Left hindlimb (tissue), 1 donor: ENCODE measurements around the gene TNIK.
"Not testable (repeated sequence)": the region's sequence is repeated elsewhere in the genome, so short reads cannot be mapped to it uniquely, and the experiment has no call there.

ENCODE experiments used
- DNase-seq: peaks from one replicate; pipeline ENCODE4 v3.0.0-alpha.2; 2018

TNIK gene

DNA sequence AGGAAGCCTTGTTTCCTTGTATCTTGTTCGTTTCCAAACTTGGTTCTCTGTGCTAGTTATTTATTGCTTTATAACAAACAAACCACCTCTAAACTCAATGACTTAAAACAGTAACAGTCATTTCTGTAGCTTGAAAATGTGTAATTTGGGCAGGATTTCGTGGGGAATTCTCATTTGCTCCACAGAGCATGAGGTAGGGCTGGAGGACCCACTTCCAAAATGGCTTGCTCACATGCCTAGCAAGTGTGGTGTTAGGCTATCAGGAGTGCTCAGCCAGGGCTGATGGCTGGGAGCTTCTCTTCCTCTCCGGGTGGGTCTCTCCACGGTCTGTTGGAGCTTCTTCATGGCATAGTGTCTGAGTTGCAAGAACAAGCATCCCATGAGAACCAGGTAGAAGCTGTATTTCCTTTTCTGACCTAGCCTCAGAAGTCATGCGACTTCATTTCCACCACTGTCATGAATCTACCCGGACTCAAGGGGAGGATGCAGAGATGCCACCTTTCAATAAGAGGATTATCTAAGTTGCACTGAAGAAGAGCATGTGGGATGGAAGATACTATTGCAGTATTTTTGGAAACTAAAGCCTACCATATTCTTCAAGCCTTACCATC lies 8.2 kb upstream of the TNIK start:
- DNase-seq = no peak

DNA sequence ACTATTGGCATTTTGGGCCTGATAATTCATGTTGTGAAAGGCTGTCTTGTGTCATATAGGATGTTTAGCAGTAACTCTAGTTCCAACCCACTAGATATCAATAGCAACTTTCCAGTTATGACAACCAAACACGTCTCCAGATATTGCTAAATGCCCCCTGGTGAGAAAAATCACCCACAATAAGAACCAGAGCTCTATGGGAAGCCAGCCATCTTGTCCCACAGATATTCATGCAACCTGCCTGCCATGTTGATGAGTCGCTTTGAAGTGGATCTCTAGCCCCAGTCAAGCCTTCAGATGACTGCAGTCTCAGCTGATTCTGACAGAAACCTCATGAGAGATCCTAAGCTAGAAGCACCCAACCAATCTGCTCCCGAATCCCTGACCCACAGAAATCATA lies 5.6 kb upstream of the TNIK start:
- no peak for DNase-seq

DNA sequence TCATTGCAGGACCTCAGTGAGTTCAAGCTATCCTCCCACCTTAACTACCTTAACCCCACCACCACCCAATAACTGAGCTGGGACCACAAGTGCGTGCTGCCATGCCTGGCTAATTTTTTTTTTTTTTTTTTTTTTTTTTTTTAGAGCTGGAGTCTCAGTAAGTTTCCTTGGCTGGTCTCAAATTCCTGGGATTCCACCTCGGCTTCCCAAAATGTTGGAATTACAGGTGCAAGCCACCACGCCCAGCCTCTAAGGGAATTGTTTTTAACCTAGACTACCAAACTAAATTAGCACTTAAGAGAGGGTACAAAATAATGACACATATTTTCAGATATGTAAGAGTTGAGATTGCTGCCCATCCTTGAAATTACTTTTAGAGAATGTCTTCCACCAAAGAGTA lies 4.3 kb upstream of the TNIK start:
- no peak for DNase-seq

- no peak for DNase-seq
These were observed 2.0 kb upstream of the TNIK start for GRCh38 chr3:171462224-171462623.

- no peak for DNase-seq
These were observed 1.3 kb upstream of the TNIK start for GRCh38 chr3:171461525-171461917.

- peak; percentile 56 for DNase-seq
These were observed 720 bp upstream of the TNIK start for GRCh38 chr3:171460725-171461524.

- DNase-seq = peak; percentile 56
These were observed 866 bp downstream of the TNIK start for GRCh38 chr3:171459137-171459941.

GRCh38 chr3:171458864-171459136 lies 1.4 kb downstream of the TNIK start:
- DNase-seq = peak; percentile 45

DNA sequence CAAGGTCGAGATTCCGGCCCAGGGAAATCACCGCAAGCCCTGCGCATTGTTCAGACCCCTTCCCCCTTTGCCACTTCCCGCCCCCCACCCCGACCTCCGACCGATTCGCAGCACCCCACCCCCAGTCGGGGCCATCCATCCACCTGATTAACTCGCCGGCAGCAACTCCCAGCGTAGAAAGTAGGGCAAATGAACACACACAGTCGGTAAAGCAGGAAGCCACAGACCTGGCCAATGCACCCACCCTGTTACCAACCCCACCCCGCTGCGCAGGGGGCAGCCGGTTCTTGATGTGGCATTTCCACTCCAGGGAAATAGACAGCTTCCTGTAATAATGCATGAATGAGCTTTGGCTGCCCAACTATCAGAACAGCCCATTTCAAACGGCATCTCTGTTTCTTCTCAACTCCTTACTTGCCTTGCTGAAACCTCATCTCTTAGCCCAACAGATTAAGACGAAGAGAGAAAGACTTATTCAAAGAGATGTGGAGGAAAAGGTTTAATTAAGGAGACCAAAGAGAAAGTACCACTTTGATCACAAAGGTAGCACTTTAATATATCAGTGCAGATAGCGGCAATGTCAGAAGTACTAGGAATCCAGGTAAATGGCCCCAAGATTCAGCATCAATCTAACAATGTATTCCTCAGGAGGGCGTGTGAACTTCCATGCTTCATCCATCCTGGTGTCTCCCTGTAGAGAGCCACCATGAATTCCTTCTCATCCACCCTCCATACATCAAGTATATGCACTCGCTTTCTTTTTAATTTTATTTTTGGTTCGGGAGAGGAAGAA lies 1.9 kb downstream of the TNIK start:
- no peak for DNase-seq

DNA sequence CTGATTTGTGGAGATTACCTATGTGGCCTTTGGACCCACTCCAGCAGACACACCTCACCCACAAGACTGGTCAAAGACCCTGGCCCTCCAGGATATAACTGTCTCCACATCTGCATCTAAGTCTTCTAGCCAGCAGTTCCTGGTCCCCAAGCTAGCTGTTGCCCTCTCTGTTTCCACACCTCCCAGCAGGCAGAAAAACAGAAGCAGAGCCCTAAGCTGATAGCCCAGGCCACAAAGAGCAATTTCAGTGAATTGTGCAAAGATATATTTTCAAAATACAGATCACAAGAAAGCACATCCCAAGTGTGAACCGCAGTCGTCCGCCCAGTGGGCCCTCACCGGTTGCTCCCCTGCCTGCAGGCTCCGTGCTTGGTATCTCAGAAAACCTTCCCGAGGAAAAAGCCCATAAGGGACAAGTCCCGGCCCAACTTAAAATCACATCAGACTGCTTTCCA lies 2.6 kb downstream of the TNIK start:
- no peak for DNase-seq

DNA sequence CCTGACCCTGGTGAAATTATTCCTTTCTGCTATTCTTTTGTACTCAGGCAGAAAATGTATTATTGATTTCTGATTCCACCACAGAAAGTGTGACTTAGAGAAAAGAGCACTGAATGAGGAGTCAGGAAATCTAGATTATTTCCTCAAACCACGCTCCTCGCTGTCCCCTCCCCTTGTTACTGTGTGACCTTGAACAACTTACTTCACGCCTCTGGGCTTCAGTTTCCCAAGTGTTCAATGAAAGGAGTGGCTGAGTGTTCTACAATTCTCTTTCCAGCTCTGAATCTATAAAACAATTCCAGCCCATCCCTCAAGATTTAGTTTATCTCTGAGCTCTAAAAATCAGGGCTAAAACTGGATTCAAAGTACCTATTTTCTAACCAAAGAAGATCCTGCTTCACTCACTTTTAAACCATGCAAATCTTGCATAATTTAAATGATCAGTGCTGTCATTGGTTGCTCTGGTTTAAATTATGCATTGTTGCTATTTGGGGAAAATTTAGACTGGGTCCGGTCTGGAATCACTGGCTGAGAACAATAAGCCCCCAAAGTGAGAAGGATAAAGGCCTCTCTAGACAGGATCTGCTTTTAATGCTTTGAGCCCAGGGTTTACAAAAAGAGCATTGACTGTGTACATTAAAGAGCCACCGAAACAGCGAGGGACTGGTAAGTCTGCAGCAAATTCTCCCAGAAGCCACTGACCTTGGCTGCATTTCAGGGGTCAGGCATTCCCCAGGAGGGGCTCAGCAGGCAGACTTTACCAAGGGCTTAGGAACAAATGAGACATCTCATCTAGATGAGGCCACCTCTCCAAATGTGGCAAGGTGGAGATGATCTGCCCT lies 3.2 kb downstream of the TNIK start:
- DNase-seq = no peak

DNA sequence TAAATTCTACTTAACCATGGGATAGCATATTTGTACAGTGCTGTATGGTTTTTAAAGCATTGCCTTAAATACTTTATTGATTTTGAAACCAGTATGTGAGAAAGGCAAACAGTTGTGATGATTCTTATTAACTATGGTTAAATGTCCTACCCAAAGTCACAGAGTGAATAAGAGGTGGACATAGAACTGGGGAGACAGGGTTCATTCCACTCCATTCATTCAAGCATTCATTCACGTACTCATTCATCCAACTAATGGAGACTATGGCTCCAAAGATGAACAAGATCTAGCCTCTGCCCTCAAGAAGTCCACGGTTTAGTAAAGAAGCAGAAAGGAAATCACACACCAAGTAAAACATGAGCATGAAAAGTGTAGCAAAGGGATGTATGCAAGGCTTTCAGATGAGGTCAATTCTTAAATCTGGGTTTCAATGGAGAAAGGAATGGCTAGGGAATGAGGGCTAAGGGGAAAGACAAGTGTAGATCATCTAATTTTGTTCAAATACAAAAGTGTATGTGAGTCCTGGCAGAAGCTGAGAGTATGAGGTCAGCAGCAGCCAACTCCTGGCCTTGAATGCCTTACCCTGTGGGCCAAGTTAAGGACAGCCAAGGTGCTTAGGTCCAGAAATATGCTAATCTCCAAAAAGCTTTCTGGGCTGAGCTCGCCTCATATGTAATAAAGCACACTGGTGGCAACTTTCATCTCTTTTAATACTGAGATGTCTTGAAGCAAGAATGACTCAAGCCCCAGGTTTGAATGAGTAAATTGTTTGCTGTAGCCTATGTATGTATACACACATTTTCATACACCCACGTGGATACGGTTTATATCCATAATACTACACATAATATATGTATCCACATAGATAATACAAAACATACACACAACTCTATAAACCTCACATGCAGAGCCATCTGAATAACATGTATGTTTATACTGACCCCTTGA lies 4.3 kb downstream of the TNIK start:
- DNase-seq = no peak

- no peak for DNase-seq
These were observed 6.2 kb downstream of the TNIK start for GRCh38 chr3:171454041-171454440.

GRCh38 chr3:171453180-171453886 lies 6.9 kb downstream of the TNIK start:
- no peak for DNase-seq

DNA sequence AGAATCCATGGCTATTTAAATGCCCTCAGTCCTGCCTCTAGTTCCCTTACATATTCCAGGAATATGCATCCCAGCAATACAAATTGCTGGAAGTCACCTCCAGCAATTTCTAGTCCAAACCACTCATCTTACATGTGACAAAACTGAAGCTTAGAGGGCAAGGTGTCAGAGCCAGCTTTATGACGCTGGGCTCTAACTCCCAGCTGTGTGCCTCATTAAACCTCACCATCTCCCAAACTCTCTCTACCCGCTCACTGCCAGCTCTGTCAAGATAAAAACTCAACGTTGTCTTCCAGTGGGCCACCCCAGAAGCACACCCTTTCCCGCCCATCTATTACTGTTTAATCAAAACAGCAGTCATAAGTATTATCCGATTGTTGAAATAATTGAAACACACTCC lies 7.9 kb downstream of the TNIK start:
- no peak for DNase-seq

DNA sequence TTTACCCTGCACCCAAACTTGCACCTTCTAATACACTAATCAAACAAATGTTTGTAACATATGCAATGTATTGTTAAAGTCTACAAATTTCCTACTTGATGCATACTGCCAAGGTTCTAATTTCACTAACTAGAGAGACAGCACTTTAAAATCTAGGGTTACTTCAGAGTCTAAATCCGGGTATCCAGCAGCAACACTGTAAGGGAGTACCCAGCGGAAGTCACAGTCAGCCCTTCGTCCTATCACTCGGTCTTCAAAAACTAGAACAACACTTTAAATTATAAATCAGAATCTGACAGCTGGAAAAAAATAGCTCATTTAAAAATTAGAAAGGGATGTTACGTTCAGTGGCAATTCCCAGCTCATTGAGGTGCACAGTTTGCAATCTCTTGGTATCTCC lies 8.3 kb downstream of the TNIK start:
- no peak for DNase-seq

- DNase-seq = not testable (repeated sequence)
These were observed 12.7 kb downstream of the TNIK start for GRCh38 chr3:171447579-171447891.

DNA sequence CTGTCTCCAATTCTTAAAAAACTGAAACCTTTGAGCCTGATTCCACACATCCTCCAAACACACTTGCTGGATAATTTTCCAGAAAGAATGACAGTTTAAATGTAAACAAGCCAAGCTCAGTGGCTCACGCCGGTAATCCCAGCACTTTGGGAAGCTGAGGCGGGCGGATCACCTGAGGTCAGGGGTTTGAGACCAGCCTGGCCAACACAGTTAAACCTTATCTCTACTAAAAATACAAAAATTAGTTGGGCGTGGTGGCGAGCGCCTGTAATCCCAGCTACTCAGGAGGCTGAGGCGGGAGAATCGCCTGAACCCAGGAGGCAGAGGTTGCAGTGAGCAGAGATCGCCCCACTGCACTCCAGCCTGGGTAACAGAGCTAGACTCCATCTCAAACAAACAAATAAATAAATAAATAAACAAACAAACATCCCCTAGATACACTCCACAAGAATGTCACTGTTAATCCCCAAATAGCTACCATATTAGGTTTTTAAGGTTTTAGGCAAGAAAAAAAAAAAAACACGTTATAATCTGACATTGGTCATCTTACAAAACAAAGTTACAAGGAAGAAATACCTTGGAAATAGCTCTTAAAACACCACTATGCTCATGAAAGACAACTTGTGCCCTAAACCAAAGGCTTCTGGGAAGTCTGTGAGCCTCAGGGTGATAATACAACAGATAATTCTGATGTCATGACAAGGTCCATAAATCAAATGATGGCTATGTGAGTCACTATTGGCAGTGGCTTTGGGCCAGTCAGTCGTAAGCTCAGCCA lies 13.2 kb downstream of the TNIK start:
- DNase-seq = no peak

DNA sequence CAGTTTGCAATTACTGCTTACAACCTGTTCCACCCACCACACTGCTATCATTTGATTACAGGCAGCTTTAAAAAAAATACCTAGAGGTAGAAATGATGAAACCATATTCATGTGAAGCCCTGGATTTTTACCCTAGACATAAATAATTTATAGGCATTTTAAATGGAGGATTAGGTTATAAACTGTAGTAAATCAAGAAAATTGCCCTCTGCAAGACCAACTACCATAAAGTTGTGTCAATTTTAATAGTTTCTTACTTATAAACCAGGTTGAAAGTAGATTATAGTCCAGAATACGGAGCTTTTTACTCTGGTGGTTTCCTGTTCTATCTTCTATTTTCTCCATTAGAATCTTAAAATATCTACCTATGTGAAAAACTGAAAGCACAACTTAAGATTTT lies 13.9 kb downstream of the TNIK start:
- no peak for DNase-seq
